ENCODE data around the gene ANKRD60. TPM values are rescaled to one million over a fixed set of nuclear protein-coding genes. Genes with fewer than 3 reads are reported as not detected.
A peak's percentile ranks its signal among the peaks of the same experiment; 100 is the strongest.

Gene ANKRD60
- total and polyA plus RNA-seq, 5 donors = not detected

GRCh38 chr20:58208944-58209343 is 19.5 kb downstream of the ANKRD60 start:
- H3K27ac ChIP-seq (ENCODE audit: low read length) = no peak overlapping the region
- WGBS = 74% methylated on average over 8 of the region's 8 CpGs
- H3K9me3 ChIP-seq (ENCODE audit: control insufficient read depth, low read length) = no peaks in the 10 kb centered on the region
- H3K4me3 ChIP-seq (ENCODE audit: low read length) = no peak overlapping the region
- DNase-seq = no peak
- H3K27me3 ChIP-seq (ENCODE audit: control insufficient read depth, insufficient read depth) = no peaks in the 10 kb centered on the region
- intact Hi-C loops (cut with DNase I) = loop anchor here in 3 of 4 donors (2.0 to 10.0 kb wide), 4 partner anchors 64 to 697 kb away; no protein-coding TSS in a partner anchor
- no peak for ATAC-seq
- no peaks in the 10 kb centered on the region for H3K4me1 ChIP-seq (ENCODE audit: control insufficient read depth, insufficient read depth, low read length)

- 86% methylated on average over 31 of the region's 31 CpGs for WGBS
These were observed 22.6 kb downstream of the ANKRD60 start for GRCh38 chr20:58205850-58206249.

GRCh38 chr20:58202044-58202443 is 26.4 kb downstream of the ANKRD60 start:
- no peak overlapping the region for H3K27ac ChIP-seq (ENCODE audit: low read length)
- no peak overlapping the region for H3K4me3 ChIP-seq (ENCODE audit: low read length)
- no peaks in the 10 kb centered on the region for H3K27me3 ChIP-seq (ENCODE audit: control insufficient read depth, insufficient read depth)
- no peaks in the 10 kb centered on the region for H3K4me1 ChIP-seq (ENCODE audit: control insufficient read depth, insufficient read depth, low read length)
- no peaks in the 10 kb centered on the region for H3K9me3 ChIP-seq (ENCODE audit: control insufficient read depth, low read length)
- no peak for DNase-seq
- intact Hi-C loops (cut with DNase I) = loop anchor here in 1 of 4 donors (10.0 kb wide), 1 partner anchor 57 kb away; no protein-coding TSS in a partner anchor
- no peak for ATAC-seq

More at GRCh38 chr20:58205850-58206249, 22.6 kb downstream of the ANKRD60 start:
- H3K4me3 ChIP-seq (ENCODE audit: low read length) = no peak overlapping the region
- H3K4me1 ChIP-seq (ENCODE audit: control insufficient read depth, insufficient read depth, low read length) = no peaks in the 10 kb centered on the region
- H3K27me3 ChIP-seq (ENCODE audit: control insufficient read depth, insufficient read depth) = no peaks in the 10 kb centered on the region
- ATAC-seq (no peak), DNase-seq (peak in 1 of 3 donors; percentile 61)
- H3K9me3 ChIP-seq (ENCODE audit: control insufficient read depth, low read length) = no peaks in the 10 kb centered on the region
- no peak overlapping the region for H3K27ac ChIP-seq (ENCODE audit: low read length)
- intact Hi-C loops (cut with DNase I) = loop anchor here in 2 of 4 donors (5.0 to 10.0 kb wide), 3 partner anchors 61 to 694 kb away; no protein-coding TSS in a partner anchor

- Histone ChIP-seq H3K4me1 (ENCODE audit: control insufficient read depth, insufficient read depth, low read length) (no peaks in the 10 kb centered on the region), H3K4me3 (ENCODE audit: low read length) (no peak overlapping the region), H3K27me3 (ENCODE audit: control insufficient read depth, insufficient read depth) (no peaks in the 10 kb centered on the region), H3K9me3 (ENCODE audit: control insufficient read depth, low read length) (no peaks in the 10 kb centered on the region), H3K27ac (ENCODE audit: low read length) (no peak overlapping the region)
- intact Hi-C loops (cut with DNase I) = loop anchor here in 1 of 4 donors (10.0 kb wide), 1 partner anchor 57 kb away; no protein-coding TSS in a partner anchor
- WGBS = 86% methylated on average over 9 of the region's 9 CpGs
- ATAC-seq (no peak), DNase-seq (no peak)
These were observed 26.8 kb downstream of the ANKRD60 start for GRCh38 chr20:58201616-58202015.

GRCh38 chr20:58199469-58199868 is 29.0 kb downstream of the ANKRD60 start:
- 62% methylated on average over 4 of the region's 4 CpGs for WGBS
- DNase-seq = no peak
- no peaks in the 10 kb centered on the region for H3K4me1 ChIP-seq (ENCODE audit: control insufficient read depth, insufficient read depth, low read length)
- no peaks in the 10 kb centered on the region for H3K9me3 ChIP-seq (ENCODE audit: control insufficient read depth, low read length)
- H3K4me3 ChIP-seq (ENCODE audit: low read length) = no peak overlapping the region
- H3K27me3 ChIP-seq (ENCODE audit: control insufficient read depth, insufficient read depth) = no peaks in the 10 kb centered on the region
- no peak overlapping the region for H3K27ac ChIP-seq (ENCODE audit: low read length)
- intact Hi-C loops (cut with DNase I) = no loop called here
- ATAC-seq = no peak

GRCh38 chr20:58198901-58199355 is 29.5 kb downstream of the ANKRD60 start:
- no peak for DNase-seq
- no peak for ATAC-seq
- WGBS = 67% methylated on average over 9 of the region's 9 CpGs
- Histone ChIP-seq H3K27ac (ENCODE audit: low read length) (no peak overlapping the region), H3K9me3 (ENCODE audit: control insufficient read depth, low read length) (no peaks in the 10 kb centered on the region), H3K27me3 (ENCODE audit: control insufficient read depth, insufficient read depth) (no peaks in the 10 kb centered on the region), H3K4me3 (ENCODE audit: low read length) (no peak overlapping the region), H3K4me1 (ENCODE audit: control insufficient read depth, insufficient read depth, low read length) (no peaks in the 10 kb centered on the region)
- intact Hi-C loops (cut with DNase I) = no loop called here

- no peaks in the 10 kb centered on the region for H3K9me3 ChIP-seq (ENCODE audit: control insufficient read depth, low read length)
- no peak overlapping the region for H3K27ac ChIP-seq (ENCODE audit: low read length)
- intact Hi-C loops (cut with DNase I) = no loop called here
- DNase-seq (no peak), ATAC-seq (no peak)
- H3K4me1 ChIP-seq (ENCODE audit: control insufficient read depth, insufficient read depth, low read length) = no peaks in the 10 kb centered on the region
- no peak overlapping the region for H3K4me3 ChIP-seq (ENCODE audit: low read length)
- H3K27me3 ChIP-seq (ENCODE audit: control insufficient read depth, insufficient read depth) = no peaks in the 10 kb centered on the region
- WGBS = 72% methylated on average over 4 of the region's 4 CpGs
These were observed 30.1 kb downstream of the ANKRD60 start for GRCh38 chr20:58198384-58198783.

GRCh38 chr20:58197185-58197469 is 31.3 kb downstream of the ANKRD60 start:
- Histone ChIP-seq H3K27ac (ENCODE audit: low read length) (no peak overlapping the region), H3K27me3 (ENCODE audit: control insufficient read depth, insufficient read depth) (no peaks in the 10 kb centered on the region), H3K9me3 (ENCODE audit: control insufficient read depth, low read length) (no peaks in the 10 kb centered on the region), H3K4me1 (ENCODE audit: control insufficient read depth, insufficient read depth, low read length) (no peaks in the 10 kb centered on the region), H3K4me3 (ENCODE audit: low read length) (no peak overlapping the region)
- 89% methylated on average over 8 of the region's 8 CpGs for WGBS
- DNase-seq = no peak
- intact Hi-C loops (cut with DNase I) = no loop called here
- ATAC-seq = no peak

- DNase-seq (no peak), ATAC-seq (no peak)
- H3K4me3 ChIP-seq (ENCODE audit: low read length) = no peak overlapping the region
- H3K9me3 ChIP-seq (ENCODE audit: control insufficient read depth, low read length) = no peaks in the 10 kb centered on the region
- H3K27me3 ChIP-seq (ENCODE audit: control insufficient read depth, insufficient read depth) = no peaks in the 10 kb centered on the region
- intact Hi-C loops (cut with DNase I) = no loop called here
- no peaks in the 10 kb centered on the region for H3K4me1 ChIP-seq (ENCODE audit: control insufficient read depth, insufficient read depth, low read length)
- no peak overlapping the region for H3K27ac ChIP-seq (ENCODE audit: low read length)
- 84% methylated on average over 24 of the region's 24 CpGs for WGBS
These were observed 31.9 kb downstream of the ANKRD60 start for GRCh38 chr20:58196402-58197184.

GRCh38 chr20:58195047-58195446 is 33.4 kb downstream of the ANKRD60 start:
- H3K9me3 ChIP-seq (ENCODE audit: control insufficient read depth, low read length) = no peaks in the 10 kb centered on the region
- no peak overlapping the region for H3K4me3 ChIP-seq (ENCODE audit: low read length)
- H3K27me3 ChIP-seq (ENCODE audit: control insufficient read depth, insufficient read depth) = no peaks in the 10 kb centered on the region
- WGBS = 93% methylated on average over 6 of the region's 6 CpGs
- DNase-seq (no peak), ATAC-seq (no peak)
- intact Hi-C loops (cut with DNase I) = no loop called here
- H3K27ac ChIP-seq (ENCODE audit: low read length) = no peak overlapping the region
- H3K4me1 ChIP-seq (ENCODE audit: control insufficient read depth, insufficient read depth, low read length) = no peaks in the 10 kb centered on the region

- no peaks in the 10 kb centered on the region for H3K27me3 ChIP-seq (ENCODE audit: control insufficient read depth, insufficient read depth)
- WGBS = 57% methylated on average over 7 of the region's 7 CpGs
- intact Hi-C loops (cut with DNase I) = no loop called here
- no peak overlapping the region for H3K27ac ChIP-seq (ENCODE audit: low read length)
- DNase-seq (no peak), ATAC-seq (no peak)
- no peak overlapping the region for H3K4me3 ChIP-seq (ENCODE audit: low read length)
- H3K4me1 ChIP-seq (ENCODE audit: control insufficient read depth, insufficient read depth, low read length) = no peaks in the 10 kb centered on the region
- no peaks in the 10 kb centered on the region for H3K9me3 ChIP-seq (ENCODE audit: control insufficient read depth, low read length)
These were observed 34.2 kb downstream of the ANKRD60 start for GRCh38 chr20:58194175-58194791.

Data from right cardiac atrium (tissue), 5 donors.